ENCODE data around the gene TPRN.

The TPRN gene

GRCh38 chr9:137181680-137182079 is 18.9 kb downstream of the TPRN start:
- H3K27ac ChIP-seq = no peak overlapping the region
- TF ChIP-seq, protein P1, sequence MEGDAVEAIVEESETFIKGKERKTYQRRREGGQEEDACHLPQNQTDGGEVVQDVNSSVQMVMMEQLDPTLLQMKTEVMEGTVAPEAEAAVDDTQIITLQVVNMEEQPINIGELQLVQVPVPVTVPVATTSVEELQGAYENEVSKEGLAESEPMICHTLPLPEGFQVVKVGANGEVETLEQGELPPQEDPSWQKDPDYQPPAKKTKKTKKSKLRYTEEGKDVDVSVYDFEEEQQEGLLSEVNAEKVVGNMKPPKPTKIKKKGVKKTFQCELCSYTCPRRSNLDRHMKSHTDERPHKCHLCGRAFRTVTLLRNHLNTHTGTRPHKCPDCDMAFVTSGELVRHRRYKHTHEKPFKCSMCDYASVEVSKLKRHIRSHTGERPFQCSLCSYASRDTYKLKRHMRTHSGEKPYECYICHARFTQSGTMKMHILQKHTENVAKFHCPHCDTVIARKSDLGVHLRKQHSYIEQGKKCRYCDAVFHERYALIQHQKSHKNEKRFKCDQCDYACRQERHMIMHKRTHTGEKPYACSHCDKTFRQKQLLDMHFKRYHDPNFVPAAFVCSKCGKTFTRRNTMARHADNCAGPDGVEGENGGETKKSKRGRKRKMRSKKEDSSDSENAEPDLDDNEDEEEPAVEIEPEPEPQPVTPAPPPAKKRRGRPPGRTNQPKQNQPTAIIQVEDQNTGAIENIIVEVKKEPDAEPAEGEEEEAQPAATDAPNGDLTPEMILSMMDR (IDR thresholded peaks at IDR 0.05) = no peak
- no peak for TF ChIP-seq ZFX (IDR thresholded peaks at IDR 0.05; ENCODE audit: borderline replicate concordance)

DNA sequence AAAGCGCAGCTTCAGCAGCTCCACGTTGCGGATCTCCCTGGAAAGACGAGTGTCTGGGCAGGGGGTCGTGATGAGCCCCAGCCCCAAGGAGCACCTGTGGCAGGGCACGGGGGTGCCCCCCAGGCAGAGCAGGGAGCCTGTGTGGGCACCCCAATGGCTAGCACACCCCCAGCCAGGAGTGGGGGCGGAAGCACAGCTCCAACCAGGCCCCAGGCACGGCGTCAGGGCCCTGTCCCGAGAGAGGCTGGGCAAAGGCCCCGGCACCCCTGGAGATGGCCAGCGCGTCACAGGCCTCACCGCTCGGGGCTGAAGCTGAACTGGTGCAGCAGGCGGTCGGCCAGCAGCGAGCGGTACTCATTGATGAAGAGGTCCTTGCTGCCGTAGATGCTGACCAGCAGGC is 20.1 kb downstream of the TPRN start:
- TF ChIP-seq, protein P1 (IDR thresholded peaks at IDR 0.05) = no peak
- TF ChIP-seq ZFX (IDR thresholded peaks at IDR 0.05; ENCODE audit: borderline replicate concordance) = no peak
- H3K27ac ChIP-seq = no peak overlapping the region

DNA sequence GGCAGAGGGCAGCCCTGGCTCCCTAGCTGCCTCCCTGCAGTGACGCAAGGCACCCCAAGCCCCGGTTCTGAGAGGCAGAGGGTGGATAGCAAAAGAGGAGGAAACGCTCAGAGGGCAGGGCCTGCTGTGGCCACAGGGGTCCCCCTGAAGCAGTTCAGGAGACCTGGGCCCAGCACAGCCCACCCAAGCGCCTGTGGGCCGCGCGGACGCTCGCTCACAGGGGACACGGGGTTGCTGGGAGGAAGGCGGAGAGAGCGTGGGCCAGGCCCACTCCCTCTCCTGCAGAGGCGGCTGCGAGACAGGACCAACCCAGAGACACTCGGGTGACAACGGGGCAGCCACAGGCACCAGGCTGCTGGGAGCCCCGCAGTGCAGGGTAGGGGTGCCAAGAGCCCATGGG is 20.8 kb downstream of the TPRN start:
- no peak for TF ChIP-seq ZFX (IDR thresholded peaks at IDR 0.05; ENCODE audit: borderline replicate concordance)
- TF ChIP-seq, protein P1 (IDR thresholded peaks at IDR 0.05) = no peak
- no peak overlapping the region for H3K27ac ChIP-seq

- no peak overlapping the region for H3K27ac ChIP-seq
- TF ChIP-seq, protein P1 (IDR thresholded peaks at IDR 0.05) = no peak
- TF ChIP-seq ZFX (IDR thresholded peaks at IDR 0.05; ENCODE audit: borderline replicate concordance) = no peak
Observed at GRCh38 chr9:137178939-137179630, 21.5 kb downstream of the TPRN start.

- 0 out of 2 replicates have a peak overlapping the region, but pooled peaks have one; percentile 98 for H3K27ac ChIP-seq
- no peak for TF ChIP-seq ZFX (IDR thresholded peaks at IDR 0.05; ENCODE audit: borderline replicate concordance)
- TF ChIP-seq, protein P1 (IDR thresholded peaks at IDR 0.05) = no peak
Observed at GRCh38 chr9:137178201-137178938, 22.2 kb downstream of the TPRN start.

DNA sequence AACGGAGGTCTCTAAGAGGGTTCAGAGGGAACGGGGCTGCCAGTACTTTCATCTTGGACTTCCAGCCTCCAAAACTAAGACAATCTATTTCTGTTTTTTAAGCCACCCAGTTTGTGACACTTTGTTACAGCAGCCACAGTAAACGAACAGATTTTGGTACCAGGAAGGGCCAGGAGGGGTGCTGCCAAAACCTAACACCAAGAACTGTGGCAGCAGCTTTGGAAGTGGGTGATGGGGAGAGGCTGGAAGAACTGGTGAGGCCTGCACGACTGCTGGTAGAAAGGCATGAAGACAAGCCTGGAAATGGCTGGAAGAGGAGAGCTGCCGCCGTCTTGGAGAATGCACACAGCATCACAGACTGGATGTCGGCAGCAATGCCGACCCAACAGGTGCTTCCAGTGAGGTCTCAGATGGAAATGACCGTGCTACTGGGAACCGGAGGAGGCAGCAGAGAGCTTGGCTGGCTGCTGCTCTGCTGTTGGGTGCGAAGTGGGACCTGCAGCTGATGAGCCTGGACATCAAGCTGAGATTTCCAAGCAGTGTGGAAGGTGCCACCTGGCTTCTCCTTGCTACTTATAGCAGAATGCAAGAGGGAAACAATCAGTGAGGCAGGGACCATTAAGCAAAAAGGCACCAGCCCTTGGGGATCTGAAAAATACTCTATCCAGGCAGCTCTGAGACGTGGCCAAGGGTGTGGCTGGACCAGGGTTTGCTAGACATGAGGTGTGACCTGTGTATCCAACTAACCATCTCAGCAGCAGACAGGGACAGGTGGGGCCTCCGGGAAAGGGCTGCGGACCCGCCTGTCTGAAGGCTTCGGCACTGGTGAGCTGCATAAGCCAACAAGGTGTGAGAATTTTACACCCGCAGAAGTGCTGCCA is 24.0 kb downstream of the TPRN start:
- TF ChIP-seq, protein P1 (IDR thresholded peaks at IDR 0.05) = peak; percentile 92
- TF ChIP-seq ZFX (IDR thresholded peaks at IDR 0.05; ENCODE audit: borderline replicate concordance) = no peak
- H3K27ac ChIP-seq = peak overlapping the region; percentile 98

All from 22Rv1 (cell line).